HG03442 (cell line): ENCODE results near the gene DHRS12.

Source experiments
- ATAC-seq: cut with Tn5 transposase; IDR thresholded peaks from one replicate; pipeline ENCODE4 v1.9.1; 2021; ENCODE audit warnings: mild to moderate bottlenecking, moderate library complexity; ENCODE audit not compliant: unreplicated experiment

Gene DHRS12

GRCh38 chr13:51803422-51804294, at the start of gene DHRS12:
TSS of gene DHRS12 (minus strand) at chr13:51804163. CDS start at chr13:51799659, 4,504 bp downstream.
- peak; percentile 80 for ATAC-seq

- no peak for ATAC-seq
Observed at GRCh38 chr13:51849145-51850101, 45.5 kb upstream of the DHRS12 start.

- no peak for ATAC-seq
Observed at GRCh38 chr13:51848674-51849073, 44.7 kb upstream of the DHRS12 start.

GRCh38 chr13:51846756-51847155, 42.8 kb upstream of the DHRS12 start:
- ATAC-seq: no peak

GRCh38 chr13:51845574-51846318, 41.8 kb upstream of the DHRS12 start:
- ATAC-seq: no peak

- ATAC-seq: peak; percentile 45
Observed at GRCh38 chr13:51844862-51845573, 41.1 kb upstream of the DHRS12 start, which contains the start of gene TMEM272. TSS of gene TMEM272 (minus strand) at chr13:51845177. CDS start at chr13:51838530, 6,647 bp downstream.

GRCh38 chr13:51843529-51843928, 39.6 kb upstream of the DHRS12 start:
- ATAC-seq: no peak

- ATAC-seq: no peak
Observed at GRCh38 chr13:51841732-51842131, 37.8 kb upstream of the DHRS12 start.

GRCh38 chr13:51840917-51841316, 37.0 kb upstream of the DHRS12 start:
- ATAC-seq: no peak

GRCh38 chr13:51839711-51840540, 36.0 kb upstream of the DHRS12 start:
- ATAC-seq: no peak

GRCh38 chr13:51838240-51838846, 34.4 kb upstream of the DHRS12 start:
- ATAC-seq: no peak

- no peak for ATAC-seq
Observed at GRCh38 chr13:51837016-51837415, 33.1 kb upstream of the DHRS12 start.

GRCh38 chr13:51834581-51835171, 30.7 kb upstream of the DHRS12 start:
- ATAC-seq: no peak

- no peak for ATAC-seq
Observed at GRCh38 chr13:51833980-51834379, 30.0 kb upstream of the DHRS12 start.

GRCh38 chr13:51832471-51833152, 28.6 kb upstream of the DHRS12 start:
- ATAC-seq: peak; percentile 79

GRCh38 chr13:51831519-51831918, 27.6 kb upstream of the DHRS12 start:
- ATAC-seq: no peak

- no peak for ATAC-seq
Observed at GRCh38 chr13:51829568-51829899, 25.6 kb upstream of the DHRS12 start.
